HPDE6-E6E7 (cell line): ENCODE data around the gene PRR16.

Source experiments
- DNase-seq: peaks from one replicate; pipeline ENCODE4 v3.0.0; 2011; ENCODE audit warnings: missing footprints; ENCODE audit errors: extremely low spot score

The PRR16 gene

DNA sequence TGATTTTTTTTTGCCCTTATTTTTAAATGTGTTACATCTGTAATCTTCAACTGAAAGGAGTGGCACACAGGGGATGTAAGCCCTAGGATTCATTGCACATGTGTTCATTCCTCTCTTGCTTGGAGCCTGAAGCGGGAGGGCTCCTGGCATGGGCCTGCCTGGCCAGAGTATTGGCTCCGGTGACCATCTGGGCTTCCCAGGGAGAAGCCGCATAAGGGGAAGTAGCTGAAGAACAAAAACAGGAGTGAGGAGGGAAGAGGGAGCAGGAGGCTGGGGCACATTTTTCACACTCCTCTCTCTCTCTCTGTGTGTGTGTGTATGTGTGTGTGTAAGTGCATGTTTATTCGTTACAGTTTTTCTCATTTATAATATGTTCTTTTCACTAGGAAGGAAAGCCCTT, 269.9 kb downstream of the PRR16 start:
- DNase-seq: no peak

DNA sequence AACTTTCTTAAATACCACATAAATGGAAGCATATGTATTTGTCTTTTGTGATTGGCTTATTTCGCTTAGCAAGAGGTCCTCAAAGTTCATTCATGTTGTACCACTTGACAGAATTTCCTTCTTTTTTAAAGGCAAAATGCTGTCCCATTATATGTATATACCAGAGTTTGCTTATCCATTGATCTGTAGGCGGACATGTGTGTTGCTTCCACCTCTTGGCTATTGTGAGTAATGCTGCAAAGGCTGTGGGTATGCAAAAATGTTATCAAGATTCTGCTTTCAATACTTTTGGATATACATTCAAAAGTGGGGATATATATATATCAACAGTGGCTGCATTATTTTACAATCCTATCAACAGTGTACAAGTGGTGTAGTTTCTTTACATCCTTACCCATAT, 271.0 kb downstream of the PRR16 start:
- no peak for DNase-seq
